Spleen (tissue), 7 donors: ENCODE measurements around the gene RBMS3.

ENCODE experiments used
- POLR2A ChIP-seq, 3 donors: fragments of 450-650 bp; IDR thresholded peaks; one replicate each; pipeline ENCODE4 v1.5.1; 2017; ENCODE audit warnings: antibody characterized with exemption in 3 of 3, mild to moderate bottlenecking in 1 of 3
- TF ChIP-seq, protein P1 (sequence below), 11 experiments: fragments of 200-600 bp in 7 of 11; fragments of 450-650 bp in 4 of 11; sonication (generic) in 4 of 11; IDR thresholded peaks in 8 of 11; conservative IDR thresholded peaks in 3 of 11; 1 replicate in 7 of 11; 2 replicates in 4 of 11; pipeline versions ENCODE4 v1.4.0 to v1.8.0; 2016 to 2021; ENCODE audit warnings: antibody characterized with exemption in 11 of 11, inconsistent platforms in 4 of 11, mild to moderate bottlenecking in 1 of 11
- donor health status: DM: no; HTN: no; CAD: no; lungs with moderate emphysema.
- donor health status: DM: no; HTN: no; CAD: no.
- donor health status: DM: no; HTN: no; CAD: no.

DNA sequence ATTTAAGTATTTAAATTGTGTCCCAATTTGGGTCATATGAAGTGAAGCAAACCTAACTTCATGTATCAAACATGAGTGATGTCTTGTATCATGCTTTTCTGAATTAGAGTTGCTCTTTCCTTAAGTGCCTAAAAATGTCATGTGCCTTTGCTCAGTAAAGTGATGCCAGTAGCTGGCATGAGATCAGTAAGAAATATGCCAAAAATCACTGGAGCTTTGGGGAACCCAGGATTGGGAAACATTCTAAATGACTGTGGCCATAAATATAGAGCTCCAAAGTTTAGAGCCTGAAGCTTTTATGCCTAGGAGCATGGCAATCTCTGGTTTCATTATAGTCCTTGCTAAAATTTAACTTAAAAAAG, 33.8 kb downstream of the RBMS3 start:
- TF ChIP-seq, protein P1, sequence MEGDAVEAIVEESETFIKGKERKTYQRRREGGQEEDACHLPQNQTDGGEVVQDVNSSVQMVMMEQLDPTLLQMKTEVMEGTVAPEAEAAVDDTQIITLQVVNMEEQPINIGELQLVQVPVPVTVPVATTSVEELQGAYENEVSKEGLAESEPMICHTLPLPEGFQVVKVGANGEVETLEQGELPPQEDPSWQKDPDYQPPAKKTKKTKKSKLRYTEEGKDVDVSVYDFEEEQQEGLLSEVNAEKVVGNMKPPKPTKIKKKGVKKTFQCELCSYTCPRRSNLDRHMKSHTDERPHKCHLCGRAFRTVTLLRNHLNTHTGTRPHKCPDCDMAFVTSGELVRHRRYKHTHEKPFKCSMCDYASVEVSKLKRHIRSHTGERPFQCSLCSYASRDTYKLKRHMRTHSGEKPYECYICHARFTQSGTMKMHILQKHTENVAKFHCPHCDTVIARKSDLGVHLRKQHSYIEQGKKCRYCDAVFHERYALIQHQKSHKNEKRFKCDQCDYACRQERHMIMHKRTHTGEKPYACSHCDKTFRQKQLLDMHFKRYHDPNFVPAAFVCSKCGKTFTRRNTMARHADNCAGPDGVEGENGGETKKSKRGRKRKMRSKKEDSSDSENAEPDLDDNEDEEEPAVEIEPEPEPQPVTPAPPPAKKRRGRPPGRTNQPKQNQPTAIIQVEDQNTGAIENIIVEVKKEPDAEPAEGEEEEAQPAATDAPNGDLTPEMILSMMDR (IDR thresholded peaks at IDR 0.05 in 8 of 11, conservative IDR thresholded peaks at IDR 0.05 in 3 of 11), result no peak
- TF ChIP-seq POLR2A (IDR thresholded peaks at IDR 0.05), result no peak
